ENCODE data around the gene SLC16A5.
"Not testable (repeated sequence)": the region's sequence is repeated elsewhere in the genome, so short reads cannot be mapped to it uniquely, and the experiment has no call there.

The SLC16A5 gene

DNA sequence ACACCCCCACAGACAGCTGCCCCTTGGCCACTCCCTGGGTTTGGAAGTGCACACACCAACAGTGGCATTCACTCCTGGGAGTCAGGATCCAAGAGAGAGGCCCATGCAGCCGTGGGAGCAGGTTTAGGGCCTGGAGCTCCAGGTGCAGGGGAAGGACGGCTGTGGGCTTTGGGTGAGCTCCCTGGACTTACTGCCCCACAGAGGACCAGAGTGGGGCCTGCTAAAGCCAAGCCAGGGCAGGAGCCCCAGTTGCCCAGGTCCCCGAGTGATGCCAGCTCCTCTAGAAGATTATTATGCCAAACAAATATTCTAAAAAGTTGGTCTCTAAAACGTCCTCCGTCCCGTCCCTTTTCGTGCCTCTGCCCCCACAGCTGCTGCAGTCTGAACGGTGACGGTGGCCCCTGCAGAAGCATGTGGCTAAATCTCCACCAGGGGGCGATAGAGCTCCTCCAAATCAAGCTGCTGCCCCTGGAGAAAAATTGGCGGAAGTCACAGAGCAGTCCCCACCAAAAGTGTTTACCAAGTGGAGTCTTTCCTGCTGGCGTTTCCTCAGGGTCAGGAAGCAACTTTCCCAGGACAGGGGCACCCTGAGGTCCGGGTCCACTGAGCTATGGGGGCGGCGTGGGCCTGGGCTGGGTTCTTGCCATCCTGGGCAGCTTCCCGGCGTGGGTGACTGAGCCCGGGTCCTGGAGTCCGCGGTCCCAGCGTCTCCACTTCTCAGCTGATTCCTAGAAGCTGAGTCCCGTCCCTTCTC lies 26.2 kb downstream of the SLC16A5 start:
- peak; percentile 56 for DNase-seq

DNA sequence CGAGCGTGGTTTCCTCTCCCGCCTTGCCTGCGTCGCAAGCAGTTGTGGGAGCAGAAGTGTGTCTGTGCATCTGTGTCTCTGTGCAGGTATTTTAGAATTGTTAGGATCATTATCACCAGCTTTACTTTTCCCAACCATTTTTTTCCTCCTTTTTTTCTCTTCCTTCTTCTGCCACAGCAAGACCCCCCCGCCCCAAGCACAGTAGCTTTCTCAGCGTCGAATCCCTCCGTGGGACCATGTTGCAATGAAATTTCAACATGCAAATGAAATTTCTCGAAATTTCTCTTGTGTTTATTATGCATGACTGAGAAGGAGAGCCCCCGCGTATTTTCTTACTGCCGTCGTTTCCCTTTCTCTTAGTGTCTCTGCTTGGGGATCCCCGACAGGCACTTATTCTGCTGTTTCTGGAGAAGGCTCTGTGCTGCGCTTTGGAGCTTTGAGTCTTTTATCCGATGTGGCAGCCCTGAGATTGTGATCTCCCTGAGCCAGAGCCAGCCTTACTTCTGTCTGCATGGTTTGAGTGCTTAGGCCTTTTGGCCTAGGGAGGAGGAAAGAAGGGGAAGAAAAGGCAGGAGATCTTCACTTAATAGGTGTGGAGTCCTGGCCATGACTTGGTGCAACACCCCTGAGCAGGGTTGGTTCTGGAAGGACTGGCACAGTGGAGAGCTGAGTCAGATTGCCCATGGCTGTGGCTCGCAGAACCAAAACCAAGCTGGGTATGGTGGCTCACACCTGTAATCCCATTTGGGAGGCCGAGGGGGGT lies 27.0 kb downstream of the SLC16A5 start:
- no peak for DNase-seq

GRCh38 chr17:75115555-75115954 lies 27.8 kb downstream of the SLC16A5 start:
- no peak for DNase-seq

DNA sequence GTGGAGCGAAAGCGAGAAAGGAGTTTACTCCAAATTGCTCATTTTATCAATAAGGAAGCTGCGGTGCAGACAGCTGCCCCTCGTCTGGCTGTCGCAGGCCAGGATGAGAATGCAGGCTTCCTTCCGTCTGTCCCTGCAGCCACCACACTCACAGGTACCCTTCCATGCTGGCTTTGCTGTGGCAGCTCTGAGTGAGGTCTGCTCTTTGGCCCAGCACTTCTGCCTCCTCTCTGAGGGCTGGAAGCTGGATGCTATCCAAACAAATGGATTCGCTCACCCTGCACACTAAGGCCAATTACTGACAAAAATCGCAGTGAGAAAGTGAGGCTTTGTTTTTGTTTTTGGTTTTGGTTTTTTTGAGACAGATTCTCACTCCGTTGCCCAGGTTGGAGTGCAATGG lies 29.0 kb downstream of the SLC16A5 start:
- no peak for DNase-seq

- no peak for DNase-seq
Observed at GRCh38 chr17:75118307-75118706, 30.6 kb downstream of the SLC16A5 start.

- no peak for DNase-seq
Observed at GRCh38 chr17:75124041-75124818, 36.5 kb downstream of the SLC16A5 start.

DNA sequence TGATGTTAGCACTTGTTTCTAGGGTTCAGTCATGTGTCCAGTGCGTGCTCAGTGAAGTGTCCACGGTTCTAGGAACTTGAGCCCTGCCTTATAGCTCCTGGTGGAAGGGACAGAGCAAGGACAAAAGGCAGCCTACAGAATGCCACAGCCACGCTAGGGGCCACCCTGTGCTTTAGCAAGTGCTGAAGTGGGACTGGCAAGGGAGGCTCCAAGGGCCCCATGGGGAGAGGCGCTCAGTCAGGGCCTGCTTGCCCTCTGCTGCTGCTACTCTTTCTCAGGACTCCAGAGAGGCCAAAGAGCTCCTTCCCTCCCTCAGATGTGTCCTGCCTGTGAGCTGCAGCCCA lies 37.0 kb downstream of the SLC16A5 start:
- DNase-seq: no peak

GRCh38 chr17:75125984-75126383 lies 38.2 kb downstream of the SLC16A5 start:
- DNase-seq: no peak

GRCh38 chr17:75126954-75127353 lies 39.2 kb downstream of the SLC16A5 start:
- DNase-seq: no peak

- DNase-seq: not testable (repeated sequence)
Observed at GRCh38 chr17:75127936-75128335, 40.2 kb downstream of the SLC16A5 start.

DNA sequence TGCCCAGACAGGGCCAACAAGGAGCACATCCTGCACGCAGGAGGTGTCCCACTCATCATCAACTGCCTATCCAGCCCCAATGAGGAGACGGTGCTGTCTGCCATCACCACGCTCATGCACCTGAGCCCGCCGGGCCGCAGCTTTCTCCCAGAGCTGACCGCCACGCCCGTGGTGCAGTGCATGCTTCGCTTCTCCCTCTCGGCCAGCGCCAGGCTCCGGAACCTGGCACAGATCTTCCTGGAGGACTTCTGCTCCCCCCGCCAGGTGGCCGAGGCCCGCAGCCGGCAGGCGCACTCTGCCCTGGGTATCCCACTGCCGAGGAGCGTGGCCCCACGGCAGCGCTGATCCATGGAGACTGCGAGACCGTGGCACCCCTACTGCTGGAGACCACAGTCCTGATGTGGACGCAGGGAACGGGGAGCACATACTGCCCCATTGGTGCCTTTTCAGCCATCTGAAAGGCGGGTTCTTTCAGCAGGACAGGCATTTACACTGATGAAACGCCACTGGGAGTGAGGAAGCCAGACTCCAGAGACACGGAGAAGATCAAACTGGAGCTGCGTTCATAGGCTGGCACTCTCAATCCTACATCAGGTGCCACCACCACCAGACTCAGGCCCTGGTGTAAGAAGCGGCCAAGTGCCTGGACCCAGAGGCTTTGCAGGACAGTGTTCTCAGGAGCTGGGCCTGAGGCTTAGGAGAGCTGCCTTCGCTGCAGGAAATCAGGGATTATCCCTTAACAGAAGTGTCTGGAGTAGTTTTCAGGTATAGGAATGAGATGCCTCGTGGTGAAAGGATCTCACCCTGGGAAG lies 41.1 kb downstream of the SLC16A5 start:
- DNase-seq: no peak

DNA sequence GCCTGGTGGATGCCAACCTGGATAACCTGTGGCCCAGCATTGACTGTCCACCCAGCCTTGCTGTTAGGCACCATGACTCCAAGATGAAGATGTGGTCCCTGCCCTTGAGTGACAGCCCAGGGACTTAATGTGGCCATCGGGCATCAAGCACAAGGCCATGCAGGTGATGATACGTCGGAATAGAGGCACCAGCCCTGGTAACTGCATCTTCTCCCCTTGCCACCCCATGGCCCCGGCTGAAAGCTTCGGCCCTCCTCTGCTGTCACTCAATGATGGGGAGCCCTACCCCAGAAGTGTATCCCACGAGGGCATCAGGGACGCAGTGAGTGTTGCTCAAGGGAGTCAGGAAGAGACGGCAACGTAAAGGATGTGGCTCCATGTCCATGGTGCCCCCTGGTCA lies 41.8 kb downstream of the SLC16A5 start:
- DNase-seq: no peak

- no peak for DNase-seq
Observed at GRCh38 chr17:75130059-75130631, 42.4 kb downstream of the SLC16A5 start.

- peak; percentile 99 for DNase-seq
Observed at GRCh38 chr17:75130632-75131277, 43.0 kb downstream of the SLC16A5 start.

GRCh38 chr17:75131278-75132017 lies 43.7 kb downstream of the SLC16A5 start, which contains the start of gene NT5C:
TSS of gene NT5C (minus strand) at chr17:75131742. CDS start at chr17:75131707, 35 bp downstream.
- peak; percentile 50 for DNase-seq

GRCh38 chr17:75132018-75133000 lies 44.6 kb downstream of the SLC16A5 start:
- DNase-seq: not testable (repeated sequence)

DNA sequence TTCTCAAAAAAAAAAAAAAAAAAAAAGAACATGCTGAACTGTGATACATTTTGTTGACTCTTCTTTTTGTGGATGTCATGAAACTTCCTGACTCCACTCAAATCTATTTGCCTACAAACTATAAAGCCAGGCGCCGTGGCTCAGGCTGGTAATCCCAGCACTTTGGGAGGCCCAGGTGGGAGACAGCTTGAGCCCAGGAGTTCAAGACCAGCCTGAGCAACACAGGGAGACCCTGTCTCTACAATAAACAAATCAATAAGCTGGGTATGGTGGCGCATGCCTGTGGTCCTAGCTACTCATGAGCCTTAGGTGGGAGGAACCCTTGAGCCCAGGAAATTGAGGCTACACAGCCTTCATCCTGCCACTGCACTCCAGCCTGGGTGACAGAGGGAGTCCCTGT lies 45.2 kb downstream of the SLC16A5 start:
- DNase-seq: no peak

DNA sequence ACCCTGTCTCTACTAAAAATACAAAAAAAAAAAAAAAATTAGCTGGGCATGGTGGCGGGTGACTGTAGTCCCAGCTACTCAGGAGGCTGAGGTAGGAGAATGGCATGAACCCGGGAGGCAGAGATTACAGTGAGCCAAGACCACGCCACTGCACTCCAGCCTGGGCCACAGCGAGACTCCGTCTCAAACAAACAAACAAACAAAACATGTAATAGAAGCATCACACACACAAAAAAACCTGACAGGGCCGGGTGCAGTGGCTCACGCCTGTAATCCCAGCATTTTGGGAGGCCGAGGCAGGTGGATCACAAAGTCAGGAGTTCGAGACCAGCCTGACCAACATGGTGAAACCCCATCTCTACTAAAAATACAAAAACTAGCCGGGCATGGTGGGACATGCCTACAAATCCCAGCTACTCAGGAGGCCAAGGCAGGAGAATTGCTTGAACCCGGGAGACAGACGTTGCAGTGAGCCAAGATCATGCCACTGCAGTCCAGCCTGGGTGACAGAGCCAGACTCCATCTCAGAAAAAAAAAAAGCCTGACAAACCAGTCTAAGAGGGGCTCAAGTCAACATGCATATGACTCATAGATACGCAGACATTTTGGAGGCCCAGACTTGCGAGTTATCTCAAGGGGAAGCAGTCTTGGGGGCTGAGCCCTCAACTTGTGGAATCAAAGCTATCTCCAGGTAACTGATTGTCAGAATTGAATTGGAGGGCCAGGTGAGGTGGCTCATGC lies 46.0 kb downstream of the SLC16A5 start:
- not testable (repeated sequence) for DNase-seq

DNA sequence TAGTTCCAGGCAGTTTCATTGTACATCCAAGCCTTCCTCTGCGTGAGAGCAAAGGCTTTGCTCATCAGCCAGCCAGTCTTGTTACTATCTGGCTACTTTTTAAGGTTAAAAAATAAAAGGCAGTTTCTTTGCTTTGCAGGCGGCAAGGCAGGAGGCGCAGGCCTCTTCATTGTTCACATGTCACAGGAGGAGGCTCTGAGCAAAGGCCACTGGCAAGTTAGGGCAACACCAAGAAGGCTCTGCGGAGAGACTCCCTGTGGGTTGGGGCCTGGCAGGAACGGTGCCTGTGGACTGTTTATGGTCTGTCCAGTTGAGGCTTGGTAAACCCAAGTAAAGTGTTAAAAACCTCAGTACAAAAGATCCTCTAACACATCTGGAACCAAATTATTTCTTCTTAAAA lies 47.7 kb downstream of the SLC16A5 start:
- DNase-seq: no peak
